GM12891 (cell line): Measurements from ENCODE around the gene SNTG2.

Source experiments
- DNase-seq: peaks from one replicate; pipeline ENCODE4 v3.0.0; 2011; ENCODE audit warnings: low spot score; ENCODE audit not compliant: insufficient read length
- FAIRE-seq: peaks from 2 replicates; lab custom pipeline; 2011; peaks lifted over from hg19 to GRCh38; lab: Jason Lieb, UNC
- PAX5 ChIP-seq: IDR thresholded peaks from 2 replicates; pipeline ENCODE4 v1.6.1; 2011; ENCODE audit warnings: low read length, moderate library complexity, mild to moderate bottlenecking; ENCODE audit not compliant: insufficient read depth, severe bottlenecking
- POLR2A ChIP-seq: IDR thresholded peaks from 2 replicates; pipeline ENCODE4 v1.6.1; 2011; ENCODE audit warnings: low read depth, low read length, control low read depth
- POLR2AphosphoS5 ChIP-seq: IDR thresholded peaks from 2 replicates; pipeline ENCODE4 v1.6.1; 2011; ENCODE audit warnings: low read depth, low read length, control low read depth
- POU2F2 ChIP-seq: IDR thresholded peaks from 2 replicates; pipeline ENCODE4 v1.6.1; 2011; ENCODE audit warnings: low read depth, mild to moderate bottlenecking, control low read depth, low read length, moderate library complexity
- SPI1 ChIP-seq: IDR thresholded peaks from 2 replicates; pipeline ENCODE4 v1.6.1; 2011; ENCODE audit warnings: low read depth, low read length, control low read depth
- TAF1 ChIP-seq: IDR thresholded peaks from 2 replicates; pipeline ENCODE4 v1.6.1; 2011; ENCODE audit warnings: low read depth, low read length, control low read depth

Gene SNTG2

DNA sequence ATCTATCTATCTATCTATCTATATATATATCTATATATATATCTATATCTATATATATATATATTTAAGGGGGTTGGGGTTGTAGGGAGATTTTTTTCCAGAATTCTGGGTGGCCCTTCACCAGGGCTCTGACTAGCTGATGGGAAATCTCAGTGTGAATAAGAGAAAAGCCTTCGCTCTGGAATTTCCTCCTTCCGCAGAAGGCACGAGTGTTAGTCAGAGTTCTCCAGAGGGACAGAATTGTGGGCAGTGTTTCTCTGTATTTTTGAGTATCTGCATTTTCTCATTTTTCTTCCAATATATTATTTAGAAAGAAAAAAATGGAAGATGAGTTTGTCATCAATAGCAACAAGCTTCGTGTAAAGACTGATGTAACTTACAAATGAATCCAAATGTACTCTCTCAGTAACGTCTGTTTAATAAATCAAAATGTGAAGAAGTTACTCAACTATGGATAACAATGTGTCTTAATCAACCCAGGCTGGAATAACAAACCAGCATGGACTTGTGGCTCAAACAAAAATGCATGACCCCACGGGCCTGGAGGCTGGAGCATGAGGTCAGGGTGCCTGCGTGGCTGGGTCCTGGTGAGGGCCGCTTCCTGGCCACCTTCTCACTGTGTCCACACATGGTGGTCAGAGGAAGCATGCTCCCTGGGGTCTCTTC is 10.6 kb upstream of the SNTG2 start:
- DNase-seq (no peak), FAIRE-seq (no peak)
- TF ChIP-seq SPI1 (no peak), POU2F2 (no peak), PAX5 (no peak), TAF1 (no peak), POLR2A (no peak), POLR2AphosphoS5 (no peak)

DNA sequence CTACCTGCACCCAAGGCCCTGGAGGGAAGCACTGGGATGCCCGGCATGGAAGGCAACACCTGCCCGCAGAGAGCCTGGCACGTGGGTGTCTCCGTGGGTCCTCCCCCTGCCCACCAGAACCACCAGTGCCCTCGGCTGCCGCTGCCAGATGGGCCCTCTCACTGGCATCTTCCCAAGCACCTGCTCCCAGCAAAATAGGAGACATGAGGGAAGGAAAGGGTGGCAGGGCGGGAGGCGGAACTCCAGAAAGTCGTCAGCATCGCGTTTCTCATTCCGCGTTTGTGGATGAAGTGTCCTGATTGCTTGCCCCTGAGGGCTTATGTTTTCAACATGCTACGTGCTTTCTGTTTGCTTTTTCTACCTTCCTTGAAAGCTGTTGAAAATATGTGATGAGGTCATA is 8.8 kb upstream of the SNTG2 start:
- no peak for DNase-seq
- no peak for FAIRE-seq
- TF ChIP-seq POU2F2: no peak
- TF ChIP-seq PAX5: no peak
- no peak for TF ChIP-seq POLR2A
- TF ChIP-seq POLR2AphosphoS5: no peak
- TF ChIP-seq SPI1: no peak

DNA sequence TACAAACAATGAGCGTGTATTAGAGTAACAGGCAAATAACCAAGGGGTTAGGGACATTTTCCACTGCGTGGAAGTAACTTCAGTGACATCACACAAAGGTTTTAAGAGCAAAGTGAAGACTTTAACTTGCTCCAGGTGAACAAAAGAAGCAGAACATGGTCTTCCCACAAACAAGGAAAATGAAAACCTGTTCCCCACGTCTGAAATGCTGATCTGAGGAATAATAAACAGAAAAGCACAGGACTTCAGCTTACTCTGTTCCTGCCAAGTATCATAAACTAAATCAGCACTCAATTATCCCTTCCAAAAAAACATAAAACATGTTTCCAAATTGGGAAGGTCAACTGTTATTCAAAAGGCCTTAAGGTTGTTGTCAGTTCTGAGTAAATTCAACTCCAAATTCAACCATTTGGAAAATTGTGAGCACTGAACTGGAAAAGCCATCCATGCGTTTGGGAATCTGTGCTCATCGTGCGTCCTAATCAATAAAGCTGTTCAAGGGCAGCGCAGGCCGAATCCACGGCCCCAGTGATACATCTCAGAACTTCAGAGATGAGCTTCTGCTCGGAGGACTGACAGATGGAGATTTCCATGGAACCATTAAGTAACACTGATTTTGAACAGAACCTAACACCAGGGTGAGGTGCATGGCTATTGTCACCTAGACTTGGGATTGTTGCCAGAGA is 7.7 kb upstream of the SNTG2 start:
- FAIRE-seq: no peak
- TF ChIP-seq SPI1 (no peak), POLR2AphosphoS5 (no peak), PAX5 (no peak), POLR2A (no peak), TAF1 (no peak), POU2F2 (no peak)
- no peak for DNase-seq

GRCh38 chr2:943461-943797 is 7.2 kb upstream of the SNTG2 start:
- FAIRE-seq: no peak
- DNase-seq: no peak
- no peak for TF ChIP-seq POLR2A
- no peak for TF ChIP-seq POU2F2
- TF ChIP-seq SPI1: no peak
- no peak for TF ChIP-seq POLR2AphosphoS5
- TF ChIP-seq PAX5: no peak
- TF ChIP-seq TAF1: no peak

DNA sequence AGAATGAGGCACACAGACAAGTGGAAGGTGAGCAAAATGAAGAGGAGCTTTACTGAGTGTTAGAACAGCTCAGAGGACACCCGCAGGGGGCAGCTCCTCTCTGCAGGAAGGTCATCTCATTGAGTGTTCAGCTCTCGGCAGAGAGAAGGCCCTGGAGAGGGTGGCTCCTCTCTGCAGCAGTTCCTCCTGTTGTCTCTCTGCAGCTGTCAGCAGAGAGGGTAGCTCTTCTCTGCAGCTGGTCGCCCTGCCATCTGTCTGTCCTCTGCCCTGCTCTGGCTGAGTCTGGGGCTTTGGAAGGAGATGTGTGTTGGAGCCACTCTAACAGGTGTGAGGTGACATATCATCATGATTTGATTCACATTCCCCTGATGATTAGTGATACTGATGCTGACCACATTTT is 6.8 kb upstream of the SNTG2 start:
- TF ChIP-seq TAF1 (no peak), SPI1 (no peak), PAX5 (no peak), POLR2AphosphoS5 (no peak), POU2F2 (no peak), POLR2A (no peak)
- no peak for DNase-seq
- FAIRE-seq: no peak

DNA sequence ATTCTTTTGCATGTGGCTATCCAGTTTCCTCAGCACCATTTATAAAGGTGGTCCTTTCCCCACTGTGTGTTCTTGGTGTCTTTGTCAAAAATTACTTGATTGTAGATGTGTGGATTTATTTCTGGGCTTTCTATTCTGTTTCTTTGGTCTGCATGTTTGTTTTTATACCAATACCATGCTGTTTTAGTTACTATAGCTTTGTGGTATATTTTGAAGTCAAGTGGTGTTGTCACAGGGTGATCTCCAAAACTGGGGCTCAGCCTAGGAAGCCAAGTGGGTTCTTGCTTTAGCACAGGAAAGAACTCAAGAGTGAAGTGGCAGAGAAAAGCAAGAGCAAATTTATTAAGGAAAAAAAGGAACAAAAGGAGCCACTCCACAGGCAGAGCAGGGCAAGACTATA is 6.0 kb upstream of the SNTG2 start:
- no peak for FAIRE-seq
- DNase-seq: no peak
- TF ChIP-seq PAX5 (no peak), POLR2A (no peak), POU2F2 (no peak), TAF1 (no peak), SPI1 (no peak), POLR2AphosphoS5 (no peak)

DNA sequence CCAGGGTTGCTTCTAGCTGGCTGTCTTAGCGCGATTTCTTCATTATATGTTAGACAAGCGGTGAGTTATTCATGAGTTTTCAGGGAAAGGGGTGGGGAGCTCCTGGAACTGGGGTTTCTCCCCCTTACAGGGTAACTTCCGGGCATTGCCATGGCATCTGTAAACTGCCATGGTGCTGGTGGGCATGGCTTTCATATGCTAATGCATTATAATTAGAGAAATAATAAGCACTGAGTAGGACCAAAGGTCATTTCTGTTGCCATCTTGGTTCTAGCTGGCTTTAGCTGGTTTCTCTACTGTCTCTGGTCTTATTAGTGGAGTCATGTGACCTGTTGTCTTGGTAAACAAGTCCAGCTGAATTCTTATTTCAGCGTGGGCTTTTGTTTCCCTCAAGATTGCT is 5.5 kb upstream of the SNTG2 start:
- TF ChIP-seq PAX5 (no peak), POLR2A (no peak), TAF1 (no peak), SPI1 (no peak), POLR2AphosphoS5 (no peak), POU2F2 (no peak)
- no peak for DNase-seq
- FAIRE-seq: no peak

- FAIRE-seq (peak; percentile 92), DNase-seq (no peak)
- TF ChIP-seq POU2F2 (no peak), POLR2AphosphoS5 (no peak), TAF1 (no peak), SPI1 (no peak)
Measured at GRCh38 chr2:946073-946948, 4.3 kb upstream of the SNTG2 start.
